Astrocyte of the cerebellum (primary cell): ENCODE results near the gene RABEP1.

Experiments
- DNase-seq: peaks from one replicate; pipeline ENCODE4 v3.0.0-alpha.2; 2011; ENCODE audit warnings: low read depth
- H3K4me3 ChIP-seq: 2 replicates; pipeline ENCODE4 v1.5.1; 2011; ENCODE audit warnings: mild to moderate bottlenecking, low read depth, low read length, moderate library complexity
- CTCF ChIP-seq: IDR thresholded peaks from 2 replicates; pipeline ENCODE4 v1.5.1; 2012; ENCODE audit warnings: low read length, low read depth, moderate library complexity, mild to moderate bottlenecking; ENCODE audit errors: missing control alignments
- in situ Hi-C: cut with HindIII; loops from 2 replicates; pipeline ENCODE4 v1.10.0; 2017; ENCODE audit warnings: low sequenced_read_pairs

The RABEP1 gene

DNA sequence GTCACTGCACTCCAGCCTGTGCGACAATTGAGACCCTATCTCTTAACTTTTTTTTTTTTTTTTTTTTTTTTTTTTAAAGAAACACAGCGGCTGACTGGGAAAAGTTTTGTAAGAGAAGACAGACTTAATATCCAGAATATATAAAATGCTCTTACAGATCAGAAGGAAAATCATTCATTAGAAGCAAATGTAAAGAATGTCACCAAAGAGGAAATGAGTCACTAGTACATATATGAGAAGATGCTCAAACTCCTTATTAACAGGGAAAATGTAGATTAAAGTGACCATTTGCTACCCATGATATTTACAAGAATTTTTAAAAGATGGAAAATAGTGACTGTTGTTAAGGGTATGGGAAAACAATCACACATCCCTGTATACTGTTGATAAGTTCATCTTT lies 48.9 kb downstream of the RABEP1 start:
- DNase-seq: no peak
- no peak overlapping the region for H3K4me3 ChIP-seq
- TF ChIP-seq CTCF: no peak
- in situ Hi-C loops: no loop called here

GRCh38 chr17:5331506-5331905 lies 49.4 kb downstream of the RABEP1 start:
- no peak for DNase-seq
- H3K4me3 ChIP-seq: no peak overlapping the region
- in situ Hi-C loops: no loop called here
- TF ChIP-seq CTCF: no peak

- in situ Hi-C loops: no loop called here
- H3K4me3 ChIP-seq: no peak overlapping the region
- no peak for TF ChIP-seq CTCF
- no peak for DNase-seq
Measured at GRCh38 chr17:5344914-5345313, 62.8 kb downstream of the RABEP1 start.

- no peak for TF ChIP-seq CTCF
- in situ Hi-C loops: no loop called here
- DNase-seq: no peak
- H3K4me3 ChIP-seq: no peak overlapping the region
Measured at GRCh38 chr17:5352681-5353289, 70.7 kb downstream of the RABEP1 start.

DNA sequence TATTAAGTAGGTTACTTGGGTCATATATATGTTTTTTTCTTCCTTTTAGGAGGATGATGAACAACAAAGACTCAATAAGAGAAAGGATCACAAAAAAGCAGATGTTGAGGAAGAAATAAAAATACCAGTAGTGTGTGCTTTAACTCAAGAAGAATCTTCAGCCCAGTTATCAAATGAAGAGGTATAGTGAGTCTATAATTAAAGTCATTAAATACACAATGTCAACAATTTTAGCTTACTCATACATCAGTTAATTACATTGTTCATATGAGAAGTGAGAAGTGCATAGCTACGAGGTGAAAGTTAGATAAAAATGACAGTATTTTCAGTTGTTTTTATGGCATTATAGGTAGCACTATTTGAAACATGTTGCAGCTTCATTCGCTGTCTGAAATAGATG lies 72.2 kb downstream of the RABEP1 start:
- DNase-seq: no peak
- no peak for TF ChIP-seq CTCF
- in situ Hi-C loops: no loop called here
- H3K4me3 ChIP-seq: no peak overlapping the region

DNA sequence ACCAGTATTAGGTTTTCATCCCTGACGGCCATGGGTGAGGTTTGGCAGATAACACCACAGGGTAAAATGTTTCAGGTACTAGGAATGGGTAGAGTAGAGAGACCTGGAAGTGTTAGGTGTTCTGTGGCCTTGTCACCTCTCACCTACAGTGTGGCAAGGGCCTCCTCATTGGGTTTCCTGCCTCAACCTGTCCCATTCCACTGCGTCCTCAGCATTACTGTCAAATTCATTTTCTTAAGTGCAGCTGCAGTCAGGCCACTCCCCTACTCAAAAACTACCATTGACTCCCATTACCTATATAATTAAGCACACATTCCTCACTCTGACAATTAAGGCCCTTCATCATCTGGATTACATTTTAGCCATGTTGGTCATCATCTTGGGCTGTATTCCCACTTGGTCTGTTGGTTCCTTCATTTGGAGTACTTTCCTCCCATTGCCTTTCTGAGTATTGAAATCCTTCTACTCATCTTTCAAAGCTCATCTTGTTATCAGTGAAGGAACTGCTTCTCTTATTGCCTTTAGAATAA lies 72.9 kb downstream of the RABEP1 start:
- in situ Hi-C loops: no loop called here
- no peak overlapping the region for H3K4me3 ChIP-seq
- no peak for DNase-seq
- TF ChIP-seq CTCF: no peak
